Glomerular endothelial cell (primary cell): ENCODE data around the gene PCSK4. TPM values are rescaled to one million over a fixed set of nuclear protein-coding genes. Genes with fewer than 3 reads are reported as not detected.

Source experiments
- DNase-seq: peaks from one replicate; pipeline ENCODE4 v3.0.0-alpha.2; 2011; ENCODE audit warnings: low read depth, low spot score; ENCODE audit errors: extremely low read depth
- total RNA-seq: library from RNA; depleted of rRNA; stranded (reverse); fragments of >200 nt; gene quantifications from 2 replicates; pipeline ENCODE4 v1.2.3, GENCODE V29; 2015

Gene PCSK4
- total RNA-seq, 1 donor from 2014 or later: 5.0 TPM

GRCh38 chr19:1472231-1473084, 17.7 kb downstream of the PCSK4 start:
- no peak for DNase-seq

GRCh38 chr19:1471515-1472160, 18.5 kb downstream of the PCSK4 start:
- DNase-seq: no peak

GRCh38 chr19:1471010-1471514, 19.1 kb downstream of the PCSK4 start:
- DNase-seq: no peak

- no peak for DNase-seq
Observed at GRCh38 chr19:1470305-1471009, 19.7 kb downstream of the PCSK4 start.

GRCh38 chr19:1470055-1470304, 20.2 kb downstream of the PCSK4 start:
- no peak for DNase-seq

- DNase-seq: no peak
Observed at GRCh38 chr19:1469255-1470054, 20.7 kb downstream of the PCSK4 start.

- no peak for DNase-seq
Observed at GRCh38 chr19:1468821-1469254, 21.3 kb downstream of the PCSK4 start.

- no peak for DNase-seq
Observed at GRCh38 chr19:1468274-1468820, 21.8 kb downstream of the PCSK4 start.

GRCh38 chr19:1467490-1468273, 22.5 kb downstream of the PCSK4 start:
- no peak for DNase-seq

- DNase-seq: no peak
Observed at GRCh38 chr19:1467215-1467489, 23.0 kb downstream of the PCSK4 start.

- no peak for DNase-seq
Observed at GRCh38 chr19:1466461-1467214, 23.5 kb downstream of the PCSK4 start.

- DNase-seq: no peak
Observed at GRCh38 chr19:1466018-1466460, 24.1 kb downstream of the PCSK4 start.

GRCh38 chr19:1465191-1466016, 24.7 kb downstream of the PCSK4 start:
- DNase-seq: no peak

- DNase-seq: no peak
Observed at GRCh38 chr19:1461862-1462261, 28.3 kb downstream of the PCSK4 start.

GRCh38 chr19:1460033-1460995, 29.8 kb downstream of the PCSK4 start:
- no peak for DNase-seq

GRCh38 chr19:1459479-1459878, 30.7 kb downstream of the PCSK4 start:
- DNase-seq: no peak

- no peak for DNase-seq
Observed at GRCh38 chr19:1457892-1458291, 32.3 kb downstream of the PCSK4 start.
